Muscle of leg (tissue), 11 donors: Measurements from ENCODE around the gene PPIF. TPM values are rescaled to one million over a fixed set of nuclear protein-coding genes. Genes with fewer than 3 reads are reported as not detected.

Source experiments
- DNase-seq: peaks from one replicate; pipeline ENCODE4 v3.0.0; 2013
- H3K27ac ChIP-seq: one replicate; pipeline ENCODE4 v1.5.1; 2013; ENCODE audit warnings: mild to moderate bottlenecking, low read length, control low read depth
- H3K27me3 ChIP-seq: one replicate; pipeline ENCODE4 v1.6.1; 2013; ENCODE audit warnings: low read length; ENCODE audit not compliant: control insufficient read depth, insufficient read depth
- H3K36me3 ChIP-seq: one replicate; pipeline ENCODE4 v1.6.1; 2013; ENCODE audit warnings: low read length; ENCODE audit not compliant: control insufficient read depth, insufficient read depth
- H3K4me1 ChIP-seq: one replicate; pipeline ENCODE4 v1.6.1; 2013; ENCODE audit warnings: low read length; ENCODE audit not compliant: control insufficient read depth, insufficient read depth
- H3K4me3 ChIP-seq: one replicate; pipeline ENCODE4 v1.5.1; 2013; ENCODE audit warnings: low read length, control low read depth
- H3K9me3 ChIP-seq: replicated peaks from 2 replicates; pipeline ENCODE4 v1.6.1; 2013; ENCODE audit warnings: low read depth, low read length; ENCODE audit not compliant: control insufficient read depth
- WGBS: methylation state at CpG from one replicate; pipeline ENCODE4 v1.1.5; 2013; ENCODE audit warnings: missing lambda C conversion rate; ENCODE audit not compliant: insufficient coverage; 5-methylcytosine and 5-hydroxymethylcytosine counted together
- polyA plus RNA-seq, 8 donors: library from polyadenylated mRNA; unstranded; fragments of 120-200 nt; gene quantifications; one replicate each; pipeline versions ENCODE4 v1.2.1 to v1.2.3, GENCODE V29; 2013; ENCODE audit warnings: inconsistent platforms in 1 of 8, low replicate concordance in 1 of 8; ENCODE audit not compliant: insufficient read length in 8 of 8, insufficient read depth in 1 of 8
- total RNA-seq: library from RNA; stranded (reverse); fragments of 120-200 nt; gene quantifications from one replicate; pipeline ENCODE4 v1.2.4, GENCODE V29; 2013

PPIF gene
- total and polyA plus RNA-seq, 9 donors = 8.3 to 28.6 (median 24.3) TPM

DNA sequence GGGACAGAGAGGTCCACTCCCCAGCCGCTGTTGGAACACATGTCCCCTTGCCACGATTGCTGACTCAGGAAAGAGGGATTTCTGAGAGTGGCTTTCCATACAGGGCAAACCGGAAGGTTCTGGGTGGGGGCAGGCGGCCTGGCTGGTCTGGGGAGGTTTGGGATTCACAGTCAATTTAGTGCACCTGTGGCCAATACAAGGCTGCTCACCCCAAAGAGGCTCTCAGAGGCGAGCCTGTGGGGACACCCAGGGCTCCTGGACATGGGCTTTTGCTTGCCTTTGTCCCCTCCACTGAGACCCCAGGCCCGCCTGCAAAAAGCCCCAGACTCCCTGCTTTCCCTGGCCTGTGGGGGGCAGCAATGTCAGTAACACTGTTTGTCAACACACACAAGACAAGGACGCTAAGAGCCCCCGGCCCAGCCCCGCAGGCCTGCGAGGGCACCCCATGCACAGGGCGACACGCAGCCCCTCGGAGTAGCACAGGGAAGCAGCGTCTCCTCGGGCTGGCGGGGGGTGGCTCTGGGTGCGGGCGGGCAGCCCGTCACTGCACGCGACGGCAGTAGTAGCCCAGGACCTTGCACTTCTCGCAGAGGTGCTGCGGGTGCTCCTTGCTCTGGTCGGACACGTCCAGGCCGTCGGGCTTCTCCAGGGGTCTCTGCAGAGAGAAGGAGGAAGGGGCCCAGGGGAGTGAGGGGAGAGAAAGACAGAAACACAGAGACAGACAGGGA is 38.7 kb downstream of the PPIF start:
- H3K4me3 ChIP-seq = no peak overlapping the region
- DNase-seq = peak; percentile 6
- H3K27ac ChIP-seq = no peak overlapping the region
- no peaks in the 10 kb centered on the region for H3K9me3 ChIP-seq
- no peaks in the 10 kb centered on the region for H3K27me3 ChIP-seq
- H3K4me1 ChIP-seq = peaks cover 35% of the 10 kb centered on the region
- WGBS = 69% methylated on average over 28 of the region's 28 CpGs
- H3K36me3 ChIP-seq = peaks cover 76% of the 10 kb centered on the region

DNA sequence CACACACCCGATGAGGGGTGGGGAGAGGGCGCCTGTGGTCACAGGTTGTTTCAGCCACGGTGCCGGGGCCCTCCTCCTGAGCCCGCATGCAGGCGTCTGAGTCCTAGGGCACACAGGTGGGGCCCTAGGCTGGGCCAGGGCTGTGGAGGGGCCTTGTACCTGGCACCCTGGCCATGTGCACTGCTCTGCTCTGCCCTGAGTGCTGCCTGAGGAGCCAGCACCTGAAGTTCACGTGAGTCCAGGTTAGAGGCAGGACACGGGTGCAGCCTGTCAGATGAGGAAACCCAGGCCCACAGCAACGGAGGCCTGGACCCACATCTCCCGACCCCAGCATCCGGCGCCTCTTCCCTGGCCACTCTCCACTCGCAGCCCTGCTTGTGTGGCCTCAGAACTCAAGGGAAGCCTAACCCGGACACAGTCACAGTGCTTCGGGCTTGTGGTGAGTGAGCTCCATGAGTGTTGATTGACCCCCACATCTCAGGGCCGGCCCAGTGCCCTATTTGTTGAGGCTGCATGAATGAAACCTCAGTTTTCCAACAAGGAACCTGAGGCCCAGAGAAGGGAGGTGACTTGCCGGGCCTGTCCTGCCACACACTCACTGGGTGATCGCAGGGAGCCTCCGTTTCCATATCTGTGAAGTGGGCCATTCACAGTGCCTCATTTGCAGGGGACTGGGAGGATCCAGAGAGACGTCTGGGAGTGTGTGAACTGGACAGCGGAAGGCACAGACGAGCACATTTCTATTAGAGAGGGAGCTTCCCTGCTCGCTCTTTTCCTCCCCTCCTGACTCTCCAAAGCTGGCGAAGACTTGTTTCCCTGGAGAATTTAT is 39.6 kb downstream of the PPIF start:
- peak; percentile 64 for DNase-seq
- H3K27me3 ChIP-seq = no peaks in the 10 kb centered on the region
- H3K27ac ChIP-seq = no peak overlapping the region
- WGBS = 70% methylated on average over 11 of the region's 24 CpGs
- H3K4me1 ChIP-seq = peaks cover 29% of the 10 kb centered on the region
- no peaks in the 10 kb centered on the region for H3K9me3 ChIP-seq
- H3K4me3 ChIP-seq = no peak overlapping the region
- peaks cover 84% of the 10 kb centered on the region for H3K36me3 ChIP-seq

DNA sequence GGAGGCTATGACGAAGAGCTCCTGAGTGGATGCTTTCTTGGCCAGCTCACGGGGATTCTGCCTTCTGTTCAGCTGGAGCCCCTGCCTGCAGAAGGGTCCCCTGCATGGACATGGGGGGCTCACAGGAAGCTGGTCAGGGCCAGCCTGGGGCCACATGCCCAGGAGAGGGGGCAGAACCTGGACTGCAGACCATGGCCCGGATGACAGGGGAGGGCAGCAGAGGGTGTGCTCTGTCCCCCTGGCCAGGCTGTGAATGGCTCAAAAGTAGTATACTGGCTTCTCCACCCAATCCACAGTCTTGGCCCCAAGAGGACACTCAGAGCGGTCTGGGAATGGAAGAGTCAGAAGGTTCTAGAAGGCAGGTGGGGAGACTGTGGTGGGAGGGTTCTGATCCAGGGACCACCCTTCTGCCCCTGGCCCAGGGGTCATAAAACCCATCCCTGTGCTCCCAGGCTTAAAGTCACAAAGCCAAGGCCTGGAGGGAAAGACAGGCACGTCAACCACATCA is 40.3 kb downstream of the PPIF start:
- DNase-seq = no peak
- no peaks in the 10 kb centered on the region for H3K9me3 ChIP-seq
- H3K4me3 ChIP-seq = no peak overlapping the region
- 48% methylated on average over 3 of the region's 5 CpGs for WGBS
- H3K36me3 ChIP-seq = peaks cover 81% of the 10 kb centered on the region
- peaks cover 22% of the 10 kb centered on the region for H3K4me1 ChIP-seq
- H3K27me3 ChIP-seq = no peaks in the 10 kb centered on the region
- no peak overlapping the region for H3K27ac ChIP-seq

DNA sequence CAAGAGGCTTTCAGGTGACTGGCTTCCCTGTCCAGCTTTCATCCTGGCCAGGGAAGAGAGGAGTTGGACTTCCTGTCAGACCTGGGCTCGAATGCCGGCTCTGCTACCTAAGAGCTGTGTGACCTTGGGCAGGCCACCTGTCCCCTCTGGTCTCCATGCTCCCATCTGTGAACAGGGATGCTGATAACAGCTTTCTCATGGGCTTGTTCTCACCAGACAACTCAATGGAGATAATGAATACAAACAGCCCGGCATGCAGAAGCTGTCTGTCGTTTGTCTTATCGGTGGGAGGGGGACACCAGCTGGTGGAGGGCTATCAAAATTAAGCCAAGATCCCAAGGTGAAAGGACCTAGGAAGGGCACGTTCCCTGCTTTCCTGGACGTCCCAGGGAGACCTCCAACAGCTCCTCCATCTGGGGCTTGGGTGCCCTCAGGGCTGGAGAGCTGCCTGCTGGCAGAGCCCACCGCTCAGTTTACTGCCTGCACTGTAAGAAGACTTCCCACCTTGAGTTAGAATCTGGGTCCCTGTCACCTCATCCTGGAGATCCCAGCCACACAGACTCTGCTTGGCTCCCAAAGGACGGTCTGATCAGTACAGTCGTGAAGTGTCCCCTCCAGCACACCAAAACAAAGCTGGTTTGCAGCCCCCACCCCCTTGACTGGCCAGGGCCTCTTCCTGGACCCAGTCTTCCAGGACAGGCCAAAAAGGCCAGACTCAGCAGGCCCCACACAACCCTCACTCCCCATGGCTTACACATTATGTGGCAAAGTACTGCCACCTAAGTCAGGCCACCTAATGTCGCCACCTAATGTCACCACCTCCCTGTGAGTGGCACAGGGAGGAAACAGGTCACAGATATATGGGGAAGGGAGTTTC is 40.9 kb downstream of the PPIF start:
- 67% methylated on average over 10 of the region's 11 CpGs for WGBS
- H3K36me3 ChIP-seq = peaks cover 86% of the 10 kb centered on the region

DNA sequence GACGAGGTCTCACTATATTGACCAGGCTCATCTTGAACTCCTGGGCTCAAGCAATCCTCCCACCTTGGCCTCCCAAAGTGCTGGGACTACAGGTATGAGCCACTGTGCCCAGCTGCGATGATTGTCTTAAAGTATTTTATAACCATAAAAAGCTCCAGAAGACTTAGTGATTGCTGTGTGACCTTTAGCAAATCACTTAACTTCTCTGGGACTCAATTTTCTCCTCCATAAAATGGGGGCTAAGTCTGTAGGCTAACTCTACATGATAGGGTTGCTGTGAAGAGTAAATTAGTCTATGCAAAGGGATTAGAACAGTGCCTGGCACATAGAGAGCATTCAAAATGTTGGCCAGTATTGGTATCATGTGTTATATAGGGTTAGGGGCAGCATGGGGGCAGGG is 42.8 kb downstream of the PPIF start:
- no peaks in the 10 kb centered on the region for H3K27me3 ChIP-seq
- no peaks in the 10 kb centered on the region for H3K9me3 ChIP-seq
- H3K4me1 ChIP-seq = peaks cover 19% of the 10 kb centered on the region
- H3K4me3 ChIP-seq = no peak overlapping the region
- no peak overlapping the region for H3K27ac ChIP-seq
- peaks cover 87% of the 10 kb centered on the region for H3K36me3 ChIP-seq
- DNase-seq = no peak
- WGBS = no CpG with 5 or more reads among the region's 2 CpGs

More for the DNA sequence above, 40.9 kb downstream of the PPIF start:
- H3K4me1 ChIP-seq = peaks cover 19% of the 10 kb centered on the region
- H3K27ac ChIP-seq = no peak overlapping the region
- H3K4me3 ChIP-seq = no peak overlapping the region
- DNase-seq = peak; percentile 7
- no peaks in the 10 kb centered on the region for H3K27me3 ChIP-seq
- H3K9me3 ChIP-seq = no peaks in the 10 kb centered on the region

DNA sequence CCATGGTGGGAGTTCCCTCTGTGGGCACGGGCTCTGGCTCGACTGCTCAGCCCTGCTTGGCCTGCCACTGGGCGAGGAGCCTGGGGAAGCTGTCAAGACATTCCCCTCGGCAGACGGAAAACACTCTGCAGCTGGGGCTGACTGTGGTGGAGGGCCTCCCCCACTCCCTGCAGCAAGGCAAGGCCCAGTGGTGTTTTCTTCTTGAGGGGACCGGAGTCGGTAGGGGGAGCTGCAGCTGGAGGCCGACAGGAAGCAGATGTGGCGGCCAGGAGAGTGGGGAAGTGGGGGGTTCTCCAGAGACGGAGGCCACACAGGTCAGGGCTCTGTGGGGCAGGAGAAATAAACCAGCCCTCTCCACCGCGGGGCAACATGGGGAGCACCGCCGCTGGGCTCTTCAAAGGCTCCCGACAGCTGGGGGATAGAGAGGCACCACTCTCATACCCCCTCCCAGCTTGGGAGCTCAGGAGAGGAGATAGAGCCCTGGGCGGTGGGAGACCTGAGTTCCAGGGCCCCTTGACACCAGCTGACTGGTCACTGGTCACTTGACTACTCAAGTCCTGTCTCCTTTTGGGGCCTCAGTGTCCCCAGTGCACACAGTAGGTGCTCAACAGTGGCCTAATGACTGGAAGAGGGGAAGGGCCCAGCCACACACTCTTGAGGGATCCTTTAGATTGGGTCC is 43.4 kb downstream of the PPIF start:
- H3K36me3 ChIP-seq = peaks cover 81% of the 10 kb centered on the region
- H3K4me1 ChIP-seq = peaks cover 19% of the 10 kb centered on the region
- no peak overlapping the region for H3K4me3 ChIP-seq
- no peak overlapping the region for H3K27ac ChIP-seq
- 44% methylated on average over 7 of the region's 16 CpGs for WGBS
- no peaks in the 10 kb centered on the region for H3K9me3 ChIP-seq
- H3K27me3 ChIP-seq = no peaks in the 10 kb centered on the region
- DNase-seq = peak; percentile 36

DNA sequence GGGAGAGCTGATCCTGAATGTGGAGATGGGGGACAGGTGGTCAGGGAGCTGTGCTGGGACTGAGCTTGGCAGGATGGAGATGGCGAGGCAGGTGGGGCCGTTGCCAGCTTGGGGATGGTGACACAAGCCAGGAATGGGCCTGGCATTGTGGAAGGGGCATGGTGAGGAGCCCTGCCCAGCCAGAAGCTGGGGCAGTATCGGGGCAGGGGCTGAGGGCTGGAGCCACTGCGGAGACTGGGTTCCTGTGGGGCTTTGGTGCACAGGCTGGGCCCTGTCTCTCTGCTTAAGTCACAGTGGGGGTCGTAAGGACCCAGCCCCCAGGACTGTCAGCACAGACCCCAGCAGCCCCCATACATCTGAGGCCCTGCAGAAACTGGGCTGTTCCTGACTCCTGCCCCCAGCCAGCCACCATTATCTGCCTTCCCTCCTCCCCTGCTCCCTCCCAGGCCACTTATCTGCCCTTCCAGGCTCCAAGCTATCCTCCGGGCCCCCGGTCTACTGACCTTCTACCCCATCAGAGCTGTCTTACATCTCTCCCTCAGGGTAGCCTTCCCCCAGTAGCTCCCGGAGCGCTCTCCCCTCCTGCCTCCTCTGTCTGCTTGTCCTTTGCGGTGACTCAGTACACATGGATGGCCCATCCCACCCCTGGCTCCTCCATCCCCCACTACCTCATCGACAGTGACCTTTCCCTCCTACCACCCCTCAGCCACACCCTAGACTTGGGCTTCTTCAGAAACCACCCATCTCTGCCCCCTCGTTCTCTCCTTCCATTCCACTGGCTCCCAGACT is 44.2 kb downstream of the PPIF start:
- WGBS = 81% methylated on average over 12 of the region's 12 CpGs
- H3K4me3 ChIP-seq = no peak overlapping the region
- no peak overlapping the region for H3K27ac ChIP-seq
- H3K4me1 ChIP-seq = peaks cover 22% of the 10 kb centered on the region
- peaks cover 76% of the 10 kb centered on the region for H3K36me3 ChIP-seq
- no peaks in the 10 kb centered on the region for H3K9me3 ChIP-seq
- DNase-seq = peak; percentile 18
- no peaks in the 10 kb centered on the region for H3K27me3 ChIP-seq

DNA sequence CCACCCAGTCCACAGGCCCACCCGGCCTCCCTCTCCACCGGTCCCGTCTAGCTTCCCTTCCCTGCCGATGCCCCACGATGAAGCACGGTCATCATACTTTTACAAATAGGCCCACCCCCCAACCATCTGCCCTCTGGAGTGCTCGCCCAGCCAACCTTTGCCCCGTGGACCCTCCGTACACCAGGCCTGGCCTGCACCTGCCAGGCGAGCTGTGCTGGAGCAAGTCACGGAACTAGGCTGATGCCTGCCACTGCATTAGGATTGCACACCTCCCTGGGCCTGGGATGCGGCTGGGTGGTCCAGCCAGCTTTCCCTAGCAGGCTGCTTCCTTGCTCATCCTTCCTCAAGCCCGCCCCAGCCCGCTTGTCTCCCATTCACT is 44.7 kb downstream of the PPIF start:
- H3K9me3 ChIP-seq = no peaks in the 10 kb centered on the region
- H3K4me1 ChIP-seq = peaks cover 25% of the 10 kb centered on the region
- peaks cover 72% of the 10 kb centered on the region for H3K36me3 ChIP-seq
- no peak overlapping the region for H3K4me3 ChIP-seq
- 87% methylated on average over 14 of the region's 14 CpGs for WGBS
- H3K27ac ChIP-seq = no peak overlapping the region
- DNase-seq = no peak
- H3K27me3 ChIP-seq = no peaks in the 10 kb centered on the region
